Renal cortical epithelial cell (primary cell): ENCODE results near the gene LPIN3. TPM values are rescaled to one million over a fixed set of nuclear protein-coding genes. Genes with fewer than 3 reads are reported as not detected.

Source experiments
- DNase-seq: peaks from one replicate; pipeline ENCODE4 v3.0.0-alpha.2; 2011; ENCODE audit warnings: low read depth
- total RNA-seq: library from RNA; depleted of rRNA; stranded (reverse); fragments of >200 nt; gene quantifications from 2 replicates; pipeline ENCODE4 v1.2.3, GENCODE V29; 2014

LPIN3 gene
- total RNA-seq, 1 donor from 2014 or later, result 25.3 TPM

DNA sequence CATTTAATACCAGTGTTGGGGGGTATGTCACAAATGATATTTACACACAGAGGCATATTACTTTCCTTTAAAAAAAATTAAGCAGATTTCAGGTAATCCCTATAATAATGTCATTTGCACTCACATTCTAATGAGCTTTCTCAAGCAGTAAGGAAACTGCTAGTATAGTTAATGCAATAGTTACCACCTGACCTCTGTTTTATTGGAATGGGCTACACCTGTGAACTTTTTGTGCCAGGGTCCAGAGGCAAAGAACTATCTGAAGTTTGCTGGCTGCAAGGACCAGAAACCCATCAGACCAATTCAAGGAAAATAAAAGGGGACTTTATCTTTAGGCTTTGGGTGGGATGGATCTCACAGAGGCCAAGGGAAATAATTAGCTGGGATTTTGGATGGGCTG is 20.2 kb upstream of the LPIN3 start:
- DNase-seq, result no peak

DNA sequence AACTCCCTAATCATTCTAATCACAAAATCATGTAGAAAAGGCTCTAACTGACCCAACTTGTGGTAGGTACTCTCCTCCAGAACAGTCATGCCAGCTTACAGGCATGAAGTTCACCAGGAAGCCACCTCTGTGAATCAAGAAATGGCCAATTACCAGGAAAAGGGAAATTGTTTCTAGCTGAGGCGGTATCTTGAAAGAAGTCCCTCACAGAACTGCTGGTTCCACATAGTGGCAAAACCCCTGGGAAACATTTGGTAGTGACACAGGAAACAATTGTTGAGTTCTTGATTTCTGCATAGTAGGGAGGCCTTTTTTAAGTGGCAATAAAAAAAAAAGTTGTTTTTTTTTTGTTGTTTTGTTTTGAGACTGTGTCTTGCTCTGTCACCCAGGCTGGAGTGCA is 19.6 kb upstream of the LPIN3 start:
- no peak for DNase-seq

DNA sequence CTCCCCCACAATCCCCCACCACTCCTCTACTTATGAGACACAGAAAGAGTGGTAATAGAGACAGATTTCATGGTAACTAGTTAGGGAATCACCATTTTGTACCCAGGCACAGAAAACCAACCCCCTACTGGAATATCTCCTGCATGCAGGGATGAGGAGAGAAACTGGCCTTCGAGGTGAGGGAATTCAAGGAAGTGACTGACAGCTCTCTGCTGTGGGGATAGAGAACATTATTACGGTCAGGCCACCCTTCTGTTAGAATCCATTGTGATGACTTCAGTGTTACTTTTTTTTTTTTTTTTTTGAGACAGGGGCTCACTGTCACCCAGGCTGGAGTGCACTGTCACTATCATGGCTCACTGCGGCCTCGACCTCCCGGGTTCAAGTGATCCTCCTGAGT is 13.4 kb upstream of the LPIN3 start:
- no peak for DNase-seq

DNA sequence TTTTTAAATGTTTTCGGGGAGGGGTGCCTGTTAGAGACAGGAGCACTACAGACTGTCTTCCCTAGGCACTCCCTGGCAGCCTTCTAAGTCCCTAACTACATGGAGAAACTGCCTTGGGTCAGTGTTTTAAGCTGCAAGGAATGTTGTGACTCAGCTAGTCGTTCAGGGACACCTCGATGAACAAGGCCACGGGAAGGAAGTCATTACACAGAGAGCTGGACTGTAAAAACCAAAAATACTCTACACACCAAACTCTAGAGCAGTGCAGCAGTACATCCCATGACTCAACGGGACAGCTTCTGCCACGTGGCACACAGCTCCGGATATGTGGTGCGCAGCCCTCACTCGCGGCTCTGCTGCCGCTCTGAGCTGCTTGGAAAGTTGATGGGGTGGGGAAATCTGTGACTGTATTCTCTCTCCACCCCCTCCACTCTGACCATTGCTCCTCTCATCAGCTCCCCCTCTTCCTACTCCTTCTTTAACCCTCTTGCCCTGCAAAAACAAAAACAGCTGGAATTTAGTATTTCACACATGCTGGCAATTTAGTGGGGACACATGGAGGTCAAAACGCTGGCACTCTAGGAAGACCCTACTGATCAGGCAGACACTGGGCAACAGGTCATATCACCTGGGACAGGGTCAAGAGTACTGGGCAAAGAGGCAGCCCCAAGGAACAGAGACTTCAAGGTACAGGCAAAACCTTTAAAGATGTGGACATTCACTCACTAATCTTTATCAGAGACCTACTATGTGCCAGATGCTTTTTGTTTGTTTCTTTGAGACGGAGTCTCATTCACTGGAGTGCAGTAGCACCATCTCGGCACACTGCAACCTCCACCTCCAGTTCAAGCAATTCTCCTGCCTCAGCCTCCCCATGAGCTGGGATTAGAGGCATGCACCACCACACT is 10.9 kb upstream of the LPIN3 start:
- DNase-seq, result peak; percentile 100

DNA sequence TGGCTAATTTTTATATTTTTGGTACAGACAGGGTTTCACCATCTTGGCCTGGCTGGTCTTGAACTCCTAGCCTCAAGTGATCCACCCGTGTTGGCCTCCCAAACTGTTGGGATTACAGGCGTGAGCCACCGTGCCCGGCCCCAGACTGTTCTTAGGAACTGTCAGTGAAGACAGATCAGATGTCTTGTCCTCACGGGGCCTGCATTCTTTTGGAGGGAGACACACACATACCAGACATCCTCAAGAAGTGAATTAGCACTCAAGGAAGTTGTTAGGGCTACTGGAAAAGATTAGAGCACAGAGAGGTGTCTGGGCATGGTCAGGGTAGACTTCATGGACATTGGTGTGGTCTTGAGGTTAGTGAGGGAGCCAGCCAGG is 10.3 kb upstream of the LPIN3 start:
- DNase-seq, result no peak

DNA sequence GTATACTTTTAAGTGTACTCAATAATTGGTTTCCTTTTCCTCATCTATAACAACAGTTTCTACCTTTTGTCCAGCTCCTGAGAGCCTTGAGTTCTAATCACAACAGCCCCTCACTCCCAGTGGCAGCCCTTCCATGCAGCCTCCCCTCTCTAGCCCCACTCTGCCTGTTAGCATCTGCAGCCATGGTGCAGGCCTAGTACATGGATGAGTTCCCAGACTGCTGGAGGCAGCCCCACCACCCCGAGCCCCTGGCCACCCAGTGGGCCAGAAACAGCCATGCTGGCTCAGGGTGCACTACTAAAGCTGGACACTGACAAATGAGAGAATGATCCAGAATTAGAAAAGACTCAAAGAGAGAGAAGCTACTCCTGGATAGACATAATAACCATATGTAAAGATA is 9.7 kb upstream of the LPIN3 start:
- no peak for DNase-seq

DNA sequence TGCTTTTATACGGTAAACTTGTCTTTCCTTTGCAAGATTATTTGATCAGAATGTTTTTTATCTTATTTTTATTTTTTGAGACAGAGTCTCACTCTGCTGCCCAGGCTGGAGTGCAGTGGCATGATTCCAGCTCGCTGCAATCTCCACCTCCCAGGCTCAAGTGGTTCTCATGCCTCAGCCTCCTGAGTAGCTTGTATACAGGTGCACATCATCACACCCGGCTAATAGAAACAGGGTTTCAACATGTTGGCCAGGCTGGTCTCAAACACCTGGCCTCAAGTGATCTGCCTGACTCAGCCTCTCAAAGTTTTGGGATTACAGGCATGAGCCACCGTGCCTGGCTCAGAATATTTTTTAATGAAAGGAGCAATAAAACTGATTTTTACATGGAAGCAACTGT is 8.9 kb upstream of the LPIN3 start:
- no peak for DNase-seq

DNA sequence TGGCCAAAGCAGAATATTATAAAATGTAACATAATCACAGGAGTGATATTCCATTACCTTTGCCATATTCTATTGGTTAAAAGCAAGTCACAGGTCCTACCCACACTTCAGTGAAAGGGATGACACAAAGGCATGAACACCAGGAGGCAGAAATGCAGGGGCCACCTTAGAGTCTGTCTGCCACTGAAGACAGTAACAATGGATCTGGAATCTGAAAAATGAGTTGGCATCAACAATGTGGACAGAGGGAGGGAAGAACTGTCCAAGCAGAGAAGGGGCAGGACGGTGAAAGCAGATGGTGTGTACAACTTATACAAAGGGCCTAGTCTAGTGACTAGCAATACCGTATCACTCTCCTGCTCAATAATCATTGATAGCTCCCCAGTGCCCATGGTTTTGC is 6.6 kb upstream of the LPIN3 start:
- DNase-seq, result peak; percentile 68

DNA sequence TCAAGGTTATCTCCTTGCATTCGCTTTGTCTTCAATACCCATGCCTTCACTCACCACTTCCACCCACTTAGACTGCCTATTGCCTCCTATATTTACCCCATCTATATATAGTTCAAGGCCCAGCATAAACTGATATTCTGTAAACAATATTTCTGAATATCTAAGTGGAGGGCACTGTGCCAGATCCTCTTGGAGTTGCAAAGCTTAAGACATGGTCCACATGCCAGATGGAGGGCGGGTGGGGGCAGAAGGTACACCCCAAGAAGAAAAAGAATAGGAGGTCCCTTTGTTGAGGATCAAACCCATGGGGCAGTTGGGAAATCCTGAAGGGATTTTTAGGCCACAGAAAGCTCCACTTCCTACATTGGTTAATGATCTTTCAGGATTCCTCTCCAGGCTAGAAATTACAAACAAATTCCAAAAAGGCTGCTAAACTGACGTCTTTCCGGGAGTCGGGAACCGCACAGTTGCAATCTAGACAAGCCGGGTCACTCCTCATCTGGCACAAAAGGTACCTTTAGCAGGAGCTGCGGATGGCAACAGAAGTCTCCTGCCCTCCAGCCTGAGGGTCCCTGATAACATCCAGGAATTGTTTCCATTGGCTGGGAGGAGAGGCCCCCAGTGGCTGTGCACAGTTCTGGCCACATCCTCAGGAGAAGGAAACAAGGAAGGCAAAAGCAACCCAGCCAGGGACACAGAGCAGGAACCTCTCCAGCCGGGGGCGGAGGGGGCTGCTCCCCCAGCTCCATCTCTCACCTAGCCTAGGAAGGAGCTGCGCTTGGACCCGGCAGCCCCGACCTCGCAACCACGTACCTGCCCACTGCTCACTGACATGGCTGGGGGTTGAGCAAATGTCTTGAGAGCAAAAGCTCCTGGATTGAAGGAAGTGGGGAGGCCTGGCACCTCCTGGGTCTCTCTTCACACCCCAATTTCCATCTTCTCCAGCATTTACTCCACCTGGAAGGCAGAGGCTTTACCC is 5.9 kb upstream of the LPIN3 start:
- peak; percentile 92 for DNase-seq

DNA sequence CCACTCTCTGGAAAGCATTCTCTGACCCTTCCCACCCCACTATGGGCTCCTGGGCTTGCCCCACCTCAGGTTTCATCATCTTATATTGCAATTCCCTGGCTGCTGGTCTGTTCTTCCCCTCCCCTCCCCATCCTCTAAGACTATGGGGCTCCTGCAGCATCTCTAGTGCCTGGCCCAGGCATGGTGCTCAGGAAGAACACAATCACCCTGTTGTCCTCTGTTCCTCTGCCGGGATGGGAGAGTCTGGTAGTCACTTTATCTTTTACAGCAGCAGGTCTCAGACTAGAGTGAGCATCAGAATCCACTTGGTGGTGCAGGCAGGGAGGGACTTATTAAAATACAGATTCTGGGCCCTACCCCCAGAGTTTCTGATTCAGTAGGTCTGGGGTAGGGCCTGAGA is 5.0 kb upstream of the LPIN3 start:
- peak; percentile 18 for DNase-seq

DNA sequence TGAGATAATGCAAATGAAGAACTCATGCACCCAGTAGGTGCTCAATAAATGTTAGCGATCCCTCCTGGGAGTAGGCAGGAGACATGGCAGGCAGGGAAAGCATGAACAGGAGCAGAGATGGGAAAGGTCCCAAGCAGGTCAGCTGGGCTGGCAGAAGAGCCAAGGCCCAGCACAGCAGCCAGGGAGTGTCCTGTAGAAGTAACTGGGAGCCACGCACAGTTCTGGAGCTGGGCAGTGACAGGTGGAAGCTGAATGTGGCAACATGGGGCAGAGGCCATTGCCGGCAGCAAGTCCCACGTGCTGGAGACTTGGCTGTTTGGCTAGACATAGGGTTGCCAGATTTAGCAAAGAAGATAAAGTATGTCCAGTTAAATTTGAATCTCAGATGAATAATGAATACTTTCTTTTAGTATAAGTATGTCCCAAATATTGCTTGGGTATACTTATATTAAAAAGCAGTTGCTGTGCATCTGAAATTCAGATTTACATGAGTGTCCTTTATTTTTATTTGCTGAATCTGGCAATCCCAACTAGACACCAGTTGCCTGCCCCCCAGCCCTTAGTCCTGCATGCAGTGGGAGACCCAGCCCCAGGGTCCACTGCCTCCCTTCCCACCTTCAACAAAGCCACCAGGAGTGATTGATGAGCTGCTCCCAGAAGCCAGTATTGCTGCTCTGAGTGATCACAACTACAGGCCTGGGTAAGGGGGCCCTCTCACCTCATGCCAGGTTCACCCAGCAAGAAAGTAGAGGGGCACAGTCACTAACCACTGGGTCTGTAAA is 3.7 kb upstream of the LPIN3 start:
- DNase-seq, result no peak

DNA sequence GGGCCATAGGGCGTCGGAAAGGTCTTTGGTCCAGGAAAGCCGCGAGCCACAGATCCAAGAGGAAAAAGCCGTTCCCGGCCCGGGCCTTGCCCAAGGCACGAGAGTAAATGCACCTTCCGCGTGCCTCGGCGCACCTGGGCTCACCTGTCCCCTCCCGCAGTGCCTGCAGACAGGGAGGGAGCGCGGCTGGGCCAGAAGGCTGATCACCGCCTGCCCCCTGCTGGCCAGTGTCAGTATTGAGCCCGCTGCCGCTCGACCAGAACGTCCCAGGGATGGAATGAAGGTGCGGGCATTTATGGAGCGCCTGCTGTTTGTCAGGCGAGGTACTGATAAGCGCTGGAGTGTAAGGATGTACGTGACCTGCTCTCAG is 679 bp upstream of the LPIN3 start:
- DNase-seq, result peak; percentile 39

DNA sequence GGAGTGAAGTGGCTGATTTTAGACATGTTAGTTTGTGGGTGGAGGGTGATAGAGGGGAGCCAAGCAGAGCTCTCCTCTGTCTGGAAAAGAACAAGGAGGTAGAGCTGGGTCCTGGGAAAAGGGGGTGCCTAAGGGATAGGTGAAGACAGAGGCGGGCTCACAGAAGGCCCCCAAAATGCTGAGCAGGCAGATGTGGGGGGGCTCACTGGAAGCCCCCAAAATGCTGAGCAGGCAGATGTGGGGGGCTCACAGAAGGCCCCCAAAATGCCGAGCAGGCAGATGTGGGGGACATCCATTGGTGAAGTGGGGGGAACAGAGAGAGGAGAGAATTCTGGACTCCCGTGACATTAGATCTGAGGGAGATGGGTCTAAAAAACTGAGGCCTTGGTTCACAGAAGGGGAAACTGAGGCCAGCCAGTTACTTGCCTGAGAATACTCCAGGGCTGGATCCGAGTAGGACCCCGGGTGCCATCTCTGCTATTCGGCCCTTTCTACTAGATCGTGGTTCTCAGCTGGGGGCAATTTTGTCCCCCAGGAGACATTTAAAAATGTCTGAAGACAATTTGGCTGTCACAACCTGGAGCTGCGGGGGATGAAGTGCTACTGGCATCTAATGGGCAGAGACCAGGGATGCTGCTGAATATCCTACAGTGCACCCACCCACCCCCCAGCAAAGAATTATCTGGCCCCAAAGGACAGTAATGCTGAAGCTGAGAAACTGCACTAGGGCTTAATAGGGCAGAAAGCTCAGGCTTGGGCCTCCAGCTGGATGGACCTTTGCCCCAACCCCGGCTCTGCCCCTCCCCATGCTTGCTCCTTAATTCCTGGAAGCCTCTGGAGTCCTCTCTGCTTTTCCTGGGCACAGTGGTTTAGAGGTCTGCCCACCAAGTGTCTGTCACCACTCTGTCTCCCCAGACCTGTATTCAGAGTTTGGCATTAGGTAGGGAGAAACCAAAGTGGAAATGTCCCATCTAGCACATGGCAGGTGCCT is 2.1 kb downstream of the LPIN3 start:
- no peak for DNase-seq

DNA sequence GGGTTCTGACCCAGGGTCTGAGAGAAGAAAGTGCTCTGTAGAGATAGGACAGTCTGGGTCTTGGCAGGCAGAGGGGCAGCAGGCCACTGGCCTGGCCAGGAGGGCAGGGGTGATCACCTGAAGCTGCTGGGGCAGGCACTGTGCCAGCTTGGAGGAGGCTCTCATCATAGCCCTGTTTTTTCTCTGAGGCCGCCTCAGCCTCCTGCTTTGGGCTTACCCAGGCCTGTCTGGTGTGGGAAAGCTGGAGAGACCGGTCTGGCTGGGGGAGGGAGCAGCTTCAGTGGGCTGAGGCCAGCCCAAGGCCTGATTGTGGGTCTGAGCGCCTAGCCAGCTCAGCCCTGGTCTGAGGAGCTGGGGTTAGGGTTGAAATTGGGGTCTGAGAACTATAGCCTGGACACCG is 3.9 kb downstream of the LPIN3 start:
- DNase-seq, result no peak

DNA sequence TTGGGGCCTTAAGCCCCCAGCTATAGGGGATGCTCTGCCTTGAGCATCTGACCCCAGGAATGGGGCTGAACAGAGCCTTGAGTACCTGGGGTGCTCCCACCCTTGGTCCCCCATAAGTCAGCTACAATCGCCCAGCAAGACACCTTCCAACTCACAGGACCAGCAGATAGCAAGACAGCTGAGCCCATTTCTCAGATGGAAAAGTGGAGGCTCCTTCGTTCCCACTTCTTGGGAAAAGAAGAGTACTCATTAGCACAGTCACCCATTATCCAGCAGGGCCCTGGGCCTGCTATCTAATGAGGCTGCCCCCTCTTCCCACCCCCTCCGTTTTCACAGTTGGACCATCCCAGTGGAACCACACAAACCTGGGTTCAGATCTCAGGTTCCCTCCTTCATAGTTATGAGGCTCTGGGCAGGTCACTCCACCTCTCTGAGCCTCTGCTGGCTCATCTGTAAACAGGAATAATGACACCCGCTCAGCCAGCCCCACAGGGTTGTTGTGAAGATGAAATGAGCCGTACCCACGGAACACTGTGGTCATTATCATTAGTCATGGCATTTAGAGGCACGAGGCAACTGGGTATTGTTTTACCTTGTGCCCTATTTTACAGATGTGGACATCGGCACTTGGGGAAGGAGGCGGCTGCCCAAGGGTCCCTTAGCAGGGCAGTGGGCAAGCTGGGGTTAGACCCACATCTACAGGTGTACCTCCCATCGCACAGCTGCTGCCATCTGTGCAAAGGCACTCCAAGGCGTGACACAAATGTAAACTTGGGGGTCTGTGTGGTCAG is 4.5 kb downstream of the LPIN3 start:
- peak; percentile 36 for DNase-seq

DNA sequence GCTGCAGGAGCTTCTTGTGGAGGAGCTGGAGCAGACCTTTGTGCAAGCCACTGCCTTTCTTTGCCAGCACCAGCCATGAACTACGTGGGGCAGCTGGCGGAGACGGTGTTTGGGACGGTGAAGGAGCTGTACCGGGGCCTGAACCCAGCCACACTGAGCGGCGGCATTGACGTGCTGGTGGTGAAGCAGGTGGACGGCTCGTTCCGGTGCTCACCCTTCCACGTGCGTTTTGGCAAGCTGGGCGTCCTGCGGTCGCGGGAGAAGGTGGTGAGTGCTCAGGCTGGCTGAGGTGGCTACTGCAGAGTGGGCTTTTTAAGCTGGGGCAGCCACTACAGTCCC is 5.1 kb downstream of the LPIN3 start:
- no peak for DNase-seq

DNA sequence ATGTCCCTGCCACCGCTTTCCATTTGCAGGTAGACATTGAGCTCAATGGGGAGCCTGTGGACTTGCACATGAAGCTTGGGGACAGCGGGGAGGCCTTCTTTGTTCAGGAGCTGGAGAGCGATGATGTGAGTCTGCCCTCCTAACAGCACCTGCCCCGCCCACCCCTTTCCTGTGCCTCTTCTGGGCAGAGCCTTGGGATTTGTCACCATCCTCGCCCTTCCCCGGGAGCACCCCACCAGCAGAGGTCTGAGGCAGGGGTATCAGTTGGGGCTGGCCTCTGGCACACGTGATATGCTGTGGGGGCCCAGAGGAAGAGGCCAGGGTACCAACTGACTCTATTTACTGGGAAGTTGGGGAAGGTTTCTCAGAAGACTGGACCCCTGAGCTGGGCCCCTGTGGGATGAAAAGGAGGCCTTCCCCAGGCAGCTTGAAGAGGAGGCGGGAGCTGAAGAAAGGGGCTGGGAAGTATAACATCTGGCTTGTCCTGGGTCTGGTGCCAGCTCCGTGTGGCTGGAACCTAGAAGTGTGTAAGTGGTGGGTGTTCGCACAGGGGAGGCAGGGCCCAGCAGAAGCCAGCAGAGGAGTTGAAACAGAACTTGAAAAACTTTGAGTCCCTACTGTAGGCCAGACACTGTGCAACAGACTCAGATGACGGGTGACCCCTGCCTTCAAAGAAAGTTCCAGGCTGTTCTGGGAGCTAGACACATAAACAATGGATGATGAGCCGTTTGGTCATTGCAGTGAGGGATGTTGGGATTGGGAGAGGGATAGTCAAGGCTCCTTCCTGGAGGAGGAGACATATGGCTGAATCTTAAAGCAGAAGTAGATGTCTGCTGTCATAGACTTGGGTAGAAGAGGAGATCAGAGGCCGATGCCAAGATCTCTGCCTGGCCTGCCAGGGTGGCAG is 7.2 kb downstream of the LPIN3 start:
- DNase-seq, result no peak

DNA sequence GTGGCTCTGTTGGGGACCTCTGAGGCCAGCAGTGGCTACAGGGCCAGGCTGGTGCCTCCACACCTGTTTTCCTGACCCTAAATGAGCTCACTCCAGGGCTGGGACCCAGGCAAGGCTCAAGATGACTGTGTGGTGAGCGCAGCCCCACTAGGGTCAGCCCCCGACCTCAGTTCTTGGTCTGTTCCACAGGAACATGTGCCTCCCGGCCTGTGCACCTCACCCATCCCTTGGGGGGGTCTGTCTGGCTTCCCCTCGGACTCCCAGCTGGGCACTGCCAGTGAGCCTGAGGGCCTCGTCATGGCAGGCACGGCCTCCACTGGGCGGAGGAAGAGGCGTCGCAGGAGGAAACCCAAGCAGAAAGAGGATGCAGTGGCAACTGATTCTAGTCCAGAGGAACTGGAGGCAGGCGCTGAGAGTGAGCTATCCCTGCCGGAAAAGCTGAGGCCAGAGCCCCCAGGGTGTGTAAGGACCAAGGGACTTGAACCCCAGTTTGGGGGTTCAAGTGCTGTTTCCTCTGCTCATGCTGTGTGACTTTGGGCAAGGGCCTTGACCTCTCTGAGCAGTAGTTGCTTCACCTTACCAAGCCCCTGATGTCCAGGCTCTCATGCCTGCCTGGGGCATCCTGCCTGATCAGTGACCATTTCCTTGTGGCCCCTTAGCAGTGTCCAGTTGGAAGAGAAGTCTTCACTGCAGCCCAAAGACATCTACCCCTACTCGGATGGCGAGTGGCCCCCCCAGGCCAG is 8.0 kb downstream of the LPIN3 start:
- DNase-seq, result no peak
